Osteocyte (in vitro differentiated cells): ENCODE measurements around the gene THEMIS. TPM values are rescaled to one million over a fixed set of nuclear protein-coding genes. Genes with fewer than 3 reads are reported as not detected.

Experiments used
- DNase-seq: peaks from one replicate; pipeline ENCODE4 v3.0.0; 2021; ENCODE audit warnings: mixed read lengths; ENCODE audit not compliant: unreplicated experiment; ENCODE audit errors: extremely low spot score
- H3K27ac Mint-ChIP-seq: one replicate; pipeline ENCODE4 v1.8.0; 2021; ENCODE audit warnings: mild to moderate bottlenecking, mixed read lengths; ENCODE audit not compliant: unreplicated experiment
- H3K27me3 Mint-ChIP-seq: one replicate; pipeline ENCODE4 v1.8.0; 2021; ENCODE audit warnings: mixed read lengths; ENCODE audit not compliant: unreplicated experiment
- H3K36me3 Mint-ChIP-seq: one replicate; pipeline ENCODE4 v1.8.0; 2021; ENCODE audit warnings: mixed read lengths; ENCODE audit not compliant: unreplicated experiment
- H3K4me1 Mint-ChIP-seq: one replicate; pipeline ENCODE4 v1.8.0; 2021; ENCODE audit warnings: mixed read lengths; ENCODE audit not compliant: unreplicated experiment
- H3K4me3 Mint-ChIP-seq: one replicate; pipeline ENCODE4 v1.8.0; 2021; ENCODE audit warnings: mild to moderate bottlenecking, moderate library complexity, mixed read lengths; ENCODE audit not compliant: unreplicated experiment
- H3K9me3 Mint-ChIP-seq: one replicate; pipeline ENCODE4 v1.8.0; 2021; ENCODE audit warnings: mixed read lengths; ENCODE audit not compliant: unreplicated experiment
- CTCF ChIP-seq: fragments of 200-600 bp; sonication (generic); IDR thresholded peaks from 2 replicates; pipeline ENCODE4 v1.5.0; 2021; ENCODE audit warnings: antibody characterized with exemption, mild to moderate bottlenecking, moderate library complexity
- total RNA-seq: library from RNA; stranded (reverse); gene quantifications from 2 replicates; pipeline ENCODE4 v1.2.1, GENCODE V29; 2021

The THEMIS gene
- total RNA-seq, 1 donor from 2014 or later = not detected

- no peak overlapping the region for H3K27ac Mint-ChIP-seq
- no peaks in the 10 kb centered on the region for H3K9me3 Mint-ChIP-seq
- no peak for DNase-seq
- no peaks in the 10 kb centered on the region for H3K36me3 Mint-ChIP-seq
- peaks cover 42% of the 10 kb centered on the region for H3K27me3 Mint-ChIP-seq
- TF ChIP-seq CTCF = no peak
- H3K4me3 Mint-ChIP-seq = no peak overlapping the region
- H3K4me1 Mint-ChIP-seq = no peaks in the 10 kb centered on the region
These were observed 82.7 kb downstream of the THEMIS start for GRCh38 chr6:127818149-127818548.

GRCh38 chr6:127816643-127817042 is 84.2 kb downstream of the THEMIS start:
- Mint-ChIP-seq H3K9me3 (no peaks in the 10 kb centered on the region), H3K36me3 (no peaks in the 10 kb centered on the region), H3K27me3 (peaks cover 47% of the 10 kb centered on the region), H3K27ac (no peak overlapping the region), H3K4me1 (no peaks in the 10 kb centered on the region), H3K4me3 (no peak overlapping the region)
- no peak for DNase-seq
- no peak for TF ChIP-seq CTCF

- TF ChIP-seq CTCF = no peak
These were observed 87.2 kb downstream of the THEMIS start for GRCh38 chr6:127813699-127814027.

GRCh38 chr6:127812985-127813698 is 87.7 kb downstream of the THEMIS start:
- Mint-ChIP-seq H3K36me3 (no peaks in the 10 kb centered on the region), H3K27me3 (peaks cover 59% of the 10 kb centered on the region), H3K4me3 (no peak overlapping the region), H3K4me1 (no peaks in the 10 kb centered on the region), H3K9me3 (no peaks in the 10 kb centered on the region), H3K27ac (no peak overlapping the region)
- no peak for DNase-seq
- TF ChIP-seq CTCF = no peak

More at GRCh38 chr6:127813699-127814027, 87.2 kb downstream of the THEMIS start:
- H3K27me3 Mint-ChIP-seq = peaks cover 60% of the 10 kb centered on the region
- H3K36me3 Mint-ChIP-seq = no peaks in the 10 kb centered on the region
- no peaks in the 10 kb centered on the region for H3K9me3 Mint-ChIP-seq
- H3K4me3 Mint-ChIP-seq = no peak overlapping the region
- no peak for DNase-seq
- no peaks in the 10 kb centered on the region for H3K4me1 Mint-ChIP-seq
- no peak overlapping the region for H3K27ac Mint-ChIP-seq

- Mint-ChIP-seq H3K9me3 (no peaks in the 10 kb centered on the region), H3K4me3 (no peak overlapping the region), H3K27ac (no peak overlapping the region), H3K27me3 (peaks cover 57% of the 10 kb centered on the region), H3K36me3 (no peaks in the 10 kb centered on the region), H3K4me1 (no peaks in the 10 kb centered on the region)
- no peak for DNase-seq
- no peak for TF ChIP-seq CTCF
These were observed 88.8 kb downstream of the THEMIS start for GRCh38 chr6:127811900-127812570.
